Stomach (tissue), 4 donors: ENCODE data around the gene SKIC2.

Experiments
- EP300 ChIP-seq: sonication (generic); formaldehyde crosslinking; IDR thresholded peaks from one replicate; pipeline ENCODE4 v1.6.1; 2017; ENCODE audit warnings: antibody characterized with exemption
- POLR2A ChIP-seq, 4 donors: fragments of 450-650 bp; IDR thresholded peaks; one replicate each; pipeline ENCODE4 v1.6.1; 2016; ENCODE audit warnings: antibody characterized with exemption in 4 of 4, control low read depth in 2 of 4, mild to moderate bottlenecking in 1 of 4, moderate library complexity in 1 of 4
- TF ChIP-seq, protein P1 (sequence below), 7 experiments: fragments of 450-650 bp in 4 of 7; fragments of 200-600 bp in 3 of 7; sonication (generic) in 3 of 7; IDR thresholded peaks; one replicate each; pipeline ENCODE4 v1.5.1; 2016 to 2019; ENCODE audit warnings: antibody characterized with exemption in 7 of 7, control low read depth in 2 of 7, mild to moderate bottlenecking in 1 of 7

DNA sequence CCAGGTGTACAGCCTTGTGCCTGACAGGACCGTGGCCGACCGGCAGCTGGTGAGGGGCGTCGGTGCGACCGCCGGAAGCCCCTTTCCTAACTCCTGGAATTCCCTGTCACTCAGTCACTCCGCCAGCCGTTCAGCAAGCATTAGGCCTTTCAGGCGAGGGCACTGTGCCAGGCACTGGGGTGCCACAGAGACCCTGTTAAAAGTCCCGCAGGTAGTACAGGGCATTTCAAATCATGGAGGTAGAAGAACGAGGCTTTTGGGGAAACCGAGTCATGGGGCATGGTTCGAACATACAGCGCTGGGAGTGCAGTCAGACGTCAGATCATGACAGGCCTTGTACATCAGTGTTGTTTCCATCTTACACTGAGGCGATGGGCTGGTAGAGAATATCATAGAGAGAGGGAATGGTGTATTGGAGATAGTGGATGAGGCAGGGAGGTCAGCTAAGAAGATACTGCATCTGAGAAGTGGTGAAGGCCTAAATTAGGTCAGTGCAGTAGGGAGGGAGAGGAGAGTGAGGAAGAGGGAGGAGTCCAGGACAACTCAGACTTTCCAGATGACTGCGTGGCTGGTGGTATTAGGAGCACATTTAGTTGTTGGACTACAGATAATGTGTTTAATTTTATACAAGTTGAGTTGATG lies 13.9 kb downstream of the SKIC2 start:
- TF ChIP-seq, protein P1, sequence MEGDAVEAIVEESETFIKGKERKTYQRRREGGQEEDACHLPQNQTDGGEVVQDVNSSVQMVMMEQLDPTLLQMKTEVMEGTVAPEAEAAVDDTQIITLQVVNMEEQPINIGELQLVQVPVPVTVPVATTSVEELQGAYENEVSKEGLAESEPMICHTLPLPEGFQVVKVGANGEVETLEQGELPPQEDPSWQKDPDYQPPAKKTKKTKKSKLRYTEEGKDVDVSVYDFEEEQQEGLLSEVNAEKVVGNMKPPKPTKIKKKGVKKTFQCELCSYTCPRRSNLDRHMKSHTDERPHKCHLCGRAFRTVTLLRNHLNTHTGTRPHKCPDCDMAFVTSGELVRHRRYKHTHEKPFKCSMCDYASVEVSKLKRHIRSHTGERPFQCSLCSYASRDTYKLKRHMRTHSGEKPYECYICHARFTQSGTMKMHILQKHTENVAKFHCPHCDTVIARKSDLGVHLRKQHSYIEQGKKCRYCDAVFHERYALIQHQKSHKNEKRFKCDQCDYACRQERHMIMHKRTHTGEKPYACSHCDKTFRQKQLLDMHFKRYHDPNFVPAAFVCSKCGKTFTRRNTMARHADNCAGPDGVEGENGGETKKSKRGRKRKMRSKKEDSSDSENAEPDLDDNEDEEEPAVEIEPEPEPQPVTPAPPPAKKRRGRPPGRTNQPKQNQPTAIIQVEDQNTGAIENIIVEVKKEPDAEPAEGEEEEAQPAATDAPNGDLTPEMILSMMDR (IDR thresholded peaks at IDR 0.05) = no peak
- TF ChIP-seq POLR2A (IDR thresholded peaks at IDR 0.05) = no peak
- no peak for TF ChIP-seq EP300
